Choroid plexus epithelial cell (primary cell): ENCODE results near the gene ANKMY1.

Experiments used
- DNase-seq: peaks from one replicate; pipeline ENCODE4 v3.0.0-alpha.2; 2010; ENCODE audit warnings: low read depth
- H3K4me3 ChIP-seq: 2 replicates; pipeline ENCODE4 v1.5.1; 2011; ENCODE audit warnings: low read depth, mild to moderate bottlenecking, control low read depth, low read length, moderate library complexity
- CTCF ChIP-seq: conservative IDR thresholded peaks from 2 replicates; pipeline ENCODE4 v1.5.1; 2011; ENCODE audit warnings: low read depth, mild to moderate bottlenecking, control low read depth, inconsistent platforms, low read length, moderate library complexity

Gene ANKMY1

GRCh38 chr2:240451791-240452461, 105.9 kb downstream of the ANKMY1 start:
- no peak for TF ChIP-seq CTCF
- DNase-seq = no peak
- peak overlapping the region; percentile 47 for H3K4me3 ChIP-seq

DNA sequence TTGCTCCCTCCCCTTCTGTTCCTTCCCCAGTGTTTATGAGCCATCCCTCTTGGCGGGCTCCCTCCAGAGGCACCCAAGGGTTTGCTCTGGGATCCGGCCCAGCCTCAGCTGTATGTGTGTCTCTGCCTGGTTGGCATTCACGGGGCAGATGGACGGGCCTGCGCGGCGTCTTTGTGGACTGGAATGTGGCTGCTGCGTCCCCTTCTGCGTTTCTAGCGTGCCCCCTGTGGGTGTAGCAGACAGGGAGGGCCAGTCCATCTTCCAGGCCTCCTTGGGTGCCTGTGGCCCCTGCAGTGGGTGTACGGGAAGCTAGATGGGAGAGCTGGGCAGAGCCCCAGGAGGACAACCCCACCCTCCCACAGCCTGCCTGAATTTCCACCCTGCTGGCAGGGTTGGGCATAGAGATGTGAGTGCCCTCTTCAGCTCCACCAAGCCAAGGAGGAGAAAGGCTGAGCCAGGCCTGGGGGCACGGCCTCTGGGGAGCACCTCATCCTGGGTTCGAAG, 106.6 kb downstream of the ANKMY1 start:
- no peak for TF ChIP-seq CTCF
- H3K4me3 ChIP-seq = no peak overlapping the region
- DNase-seq = no peak

- no peak for TF ChIP-seq CTCF
- DNase-seq = no peak
- H3K4me3 ChIP-seq = no peak overlapping the region
These were observed 107.2 kb downstream of the ANKMY1 start for GRCh38 chr2:240450532-240451107.

- TF ChIP-seq CTCF = no peak
- H3K4me3 ChIP-seq = no peak overlapping the region
- peak; percentile 56 for DNase-seq
These were observed 107.8 kb downstream of the ANKMY1 start for GRCh38 chr2:240449764-240450531.

DNA sequence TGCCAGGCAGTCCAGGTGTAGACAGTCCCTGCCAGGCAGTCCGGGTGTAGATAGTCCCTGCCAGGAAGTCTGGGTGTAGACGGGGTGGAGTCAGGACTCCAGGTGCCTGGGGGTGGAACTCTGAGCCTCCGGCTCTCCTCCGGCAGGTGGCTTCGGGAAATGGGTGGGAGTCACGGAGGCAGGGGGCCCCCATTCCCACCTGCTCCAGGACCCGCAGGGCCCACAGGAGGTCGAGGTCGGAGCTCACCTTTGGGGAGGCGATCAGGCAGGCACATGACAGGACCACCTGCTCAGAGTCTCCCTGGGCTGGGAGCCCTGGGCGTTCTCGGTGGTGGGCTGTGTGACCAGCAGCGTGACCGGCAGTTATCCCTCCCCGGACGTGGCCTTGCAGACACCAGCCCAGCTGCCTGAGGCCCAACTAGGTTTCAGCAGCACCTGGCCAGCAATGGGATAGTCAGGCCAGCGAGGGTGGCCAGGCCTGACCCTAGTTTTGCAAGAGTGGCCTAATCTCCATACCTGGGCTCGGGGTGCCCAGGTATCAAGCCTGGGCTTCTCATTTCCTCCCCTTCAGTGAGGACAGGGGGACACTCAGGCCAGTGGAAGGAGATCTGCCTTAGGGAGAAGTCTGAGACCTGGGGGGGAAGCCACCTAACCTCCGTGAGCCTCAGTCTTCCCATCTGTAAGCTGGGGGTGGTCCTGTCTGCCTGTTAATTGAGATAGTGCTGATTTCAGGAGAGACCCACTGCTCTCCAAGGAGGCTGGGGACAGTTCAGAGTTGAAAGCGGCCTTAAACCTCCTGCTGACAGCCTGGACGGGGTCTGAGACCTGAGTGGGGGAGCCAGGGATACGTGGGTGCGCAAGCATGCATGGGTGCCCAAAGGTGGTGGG, 109.2 kb downstream of the ANKMY1 start:
- H3K4me3 ChIP-seq = no peak overlapping the region
- DNase-seq = no peak
- TF ChIP-seq CTCF = no peak

DNA sequence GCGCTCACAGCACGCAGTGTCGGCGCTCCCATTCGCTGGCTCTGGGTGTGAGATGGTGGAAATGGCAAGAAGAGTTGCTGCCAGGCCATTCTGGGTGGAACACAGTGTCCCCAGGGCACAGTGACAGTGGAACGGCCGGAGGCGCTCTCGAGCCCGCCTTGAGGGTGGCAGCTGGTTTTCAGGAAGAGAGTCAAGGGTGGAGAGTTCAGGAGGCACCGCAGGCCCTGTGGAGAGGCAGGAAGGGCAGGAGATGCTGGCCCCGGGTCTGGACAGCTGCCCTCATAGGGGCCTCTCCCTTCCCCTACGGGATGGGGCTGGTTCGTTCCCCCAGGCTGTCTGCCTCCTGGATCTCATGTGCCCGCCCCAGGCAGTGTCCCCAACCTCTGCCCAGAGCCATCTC, 109.9 kb downstream of the ANKMY1 start:
- no peak overlapping the region for H3K4me3 ChIP-seq
- TF ChIP-seq CTCF = no peak

More for the DNA sequence above, 109.9 kb downstream of the ANKMY1 start:
- DNase-seq = no peak
